ENCODE measurements around the gene CRTAC1. TPM values are rescaled to one million over a fixed set of nuclear protein-coding genes. Genes with fewer than 3 reads are reported as not detected.
"Not testable (repeated sequence)": the region's sequence is repeated elsewhere in the genome, so short reads cannot be mapped to it uniquely, and the experiment has no call there.

Gene CRTAC1
- total RNA-seq, 1 donor from 2014 or later, result 2.2 TPM

DNA sequence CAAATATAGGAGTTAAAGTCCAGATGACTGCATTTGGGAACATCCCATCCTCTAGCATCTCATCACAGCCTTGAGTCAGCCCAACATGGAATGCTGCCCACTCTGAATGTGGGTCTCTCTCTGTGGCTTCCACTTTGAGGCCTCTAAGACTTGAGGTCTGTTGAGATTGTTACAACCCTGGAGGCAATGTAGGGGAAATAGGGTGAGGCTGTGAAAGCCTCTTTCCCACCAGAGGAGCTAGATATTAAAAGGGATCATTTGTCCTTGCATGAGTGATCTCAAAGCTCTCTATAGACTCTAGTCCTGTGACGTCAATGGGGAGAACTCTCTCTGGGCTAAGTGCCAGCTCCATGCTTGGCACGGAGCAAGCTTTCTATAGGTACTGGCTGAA, 187.1 kb downstream of the CRTAC1 start:
- DNase-seq (ENCODE audit: low spot score), result peak; percentile 81

DNA sequence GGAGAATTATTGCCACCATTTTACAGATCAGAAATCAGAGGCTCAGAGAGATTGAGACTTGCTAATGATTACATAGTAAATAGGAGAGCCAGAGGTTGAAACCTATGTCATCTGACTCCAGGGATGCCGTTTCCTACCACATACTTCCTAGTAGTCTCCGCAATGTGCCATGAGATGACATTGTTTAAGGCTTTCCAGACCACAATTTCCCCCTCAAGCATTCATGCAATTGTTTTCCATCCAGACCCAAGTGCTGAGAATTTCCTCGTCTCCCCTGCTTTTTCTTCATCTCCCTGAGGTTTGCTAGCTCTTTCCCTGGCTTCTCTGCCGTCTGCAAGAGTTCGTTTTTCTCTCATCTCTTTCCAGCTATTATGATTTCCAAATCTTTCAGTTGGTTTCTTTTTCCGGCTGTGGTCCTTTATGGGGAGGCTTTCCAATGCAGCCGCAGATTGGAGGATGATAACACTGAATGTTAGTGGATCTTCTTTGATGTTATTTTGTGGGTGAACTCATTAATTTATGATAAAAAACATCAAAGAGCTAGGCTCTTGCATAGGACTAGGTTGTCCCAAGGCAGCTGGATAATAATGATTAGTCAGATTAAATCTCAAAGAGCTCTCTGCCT, 187.7 kb downstream of the CRTAC1 start:
- peak; percentile 72 for DNase-seq (ENCODE audit: low spot score)

DNA sequence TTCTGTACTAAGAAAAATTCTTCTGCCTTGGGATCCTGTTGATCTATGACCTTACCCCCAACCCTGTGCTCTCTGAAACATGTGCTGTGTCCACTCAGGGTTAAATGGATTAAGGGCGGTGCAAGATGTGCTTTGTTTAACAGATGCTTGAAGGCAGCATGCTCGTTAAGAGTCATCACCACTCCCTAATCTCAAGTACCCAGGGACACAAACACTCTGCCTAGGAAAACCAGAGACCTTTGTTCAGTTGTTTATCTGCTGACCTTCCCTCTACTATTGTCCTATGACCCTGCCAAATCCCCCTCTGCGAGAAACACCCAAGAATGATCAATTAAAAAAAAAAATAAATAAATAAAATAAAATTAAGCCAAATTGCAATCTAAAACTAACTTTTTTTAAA, 188.3 kb downstream of the CRTAC1 start:
- not testable (repeated sequence) for DNase-seq (ENCODE audit: low spot score)

DNA sequence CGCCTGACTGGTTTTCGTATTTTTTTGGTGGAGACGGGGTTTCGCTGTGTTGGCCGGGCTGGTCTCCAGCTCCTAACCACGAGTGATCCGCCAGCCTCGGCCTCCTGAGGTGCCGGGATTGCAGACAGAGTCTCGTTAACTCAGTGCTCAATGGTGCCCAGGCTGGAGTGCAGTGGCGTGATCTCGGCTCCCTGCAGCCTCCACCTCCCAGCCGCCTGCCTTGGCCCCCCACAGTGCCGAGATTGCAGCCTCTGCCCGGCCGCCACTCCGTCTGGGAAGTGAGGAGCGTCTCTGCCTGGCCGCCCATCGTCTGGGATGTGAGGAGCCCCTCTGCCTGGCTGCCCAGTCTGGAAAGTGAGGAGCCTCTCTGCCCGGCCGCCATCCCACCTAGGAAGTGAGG, 189.3 kb downstream of the CRTAC1 start:
- not testable (repeated sequence) for DNase-seq (ENCODE audit: low spot score)

DNA sequence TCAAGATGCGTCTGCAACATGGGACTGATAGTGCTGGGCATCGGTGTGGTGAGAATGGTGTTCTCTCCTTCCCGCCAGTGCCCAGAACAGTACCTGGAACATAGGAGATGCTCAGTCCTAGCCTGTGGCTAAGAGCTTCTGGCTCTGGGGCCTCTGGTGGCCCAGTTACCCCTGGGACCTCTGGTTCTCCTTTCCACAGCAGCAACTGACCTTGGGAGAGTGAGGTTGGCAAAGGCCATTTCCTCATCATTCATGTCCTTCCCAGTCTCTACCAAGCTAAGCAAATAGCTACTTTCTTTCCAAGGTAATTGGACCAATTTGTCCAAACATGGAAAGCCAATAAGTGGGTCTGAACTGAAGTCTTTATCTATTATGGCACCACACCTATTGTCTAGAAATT, 192.3 kb downstream of the CRTAC1 start:
- no peak for DNase-seq (ENCODE audit: low spot score)

DNA sequence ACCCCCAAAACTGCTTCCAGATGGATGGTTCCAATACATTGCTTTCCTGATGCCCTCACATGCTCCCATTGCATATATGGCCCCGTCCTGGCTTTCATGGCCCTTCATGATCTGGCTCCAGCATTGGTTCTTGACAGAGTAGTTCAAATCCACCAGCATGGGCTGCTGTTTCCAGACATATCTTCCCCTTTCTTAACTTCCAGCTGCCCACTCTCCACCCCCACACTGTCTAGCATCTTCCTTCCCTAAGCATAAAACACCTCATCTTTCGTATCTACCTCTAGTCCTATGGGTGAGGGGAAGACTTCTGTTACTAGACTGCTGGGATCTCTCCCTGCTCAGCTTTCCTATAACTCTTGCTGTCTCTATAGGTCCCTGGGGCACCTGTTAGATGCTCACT, 194.0 kb downstream of the CRTAC1 start:
- DNase-seq (ENCODE audit: low spot score), result no peak

DNA sequence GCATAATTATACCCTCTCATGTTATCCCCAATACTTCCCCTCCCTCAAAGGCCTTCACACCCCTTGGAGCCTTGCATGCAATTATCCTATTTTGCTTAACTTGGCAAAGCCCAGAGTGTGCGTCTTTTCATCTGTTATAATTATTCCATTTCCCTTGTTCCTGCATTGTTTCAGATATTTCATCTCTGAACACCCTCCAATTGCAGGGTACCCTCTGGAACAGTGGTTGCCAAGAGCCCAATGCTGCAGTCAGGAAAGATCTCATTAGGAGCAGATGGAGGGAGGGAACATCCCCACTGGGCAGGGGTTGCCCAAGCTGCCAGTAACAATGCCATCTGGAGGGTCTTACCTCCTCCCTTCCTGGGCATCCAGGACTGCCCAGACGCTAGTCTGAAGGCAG, 199.2 kb downstream of the CRTAC1 start:
- DNase-seq (ENCODE audit: low spot score), result no peak

DNA sequence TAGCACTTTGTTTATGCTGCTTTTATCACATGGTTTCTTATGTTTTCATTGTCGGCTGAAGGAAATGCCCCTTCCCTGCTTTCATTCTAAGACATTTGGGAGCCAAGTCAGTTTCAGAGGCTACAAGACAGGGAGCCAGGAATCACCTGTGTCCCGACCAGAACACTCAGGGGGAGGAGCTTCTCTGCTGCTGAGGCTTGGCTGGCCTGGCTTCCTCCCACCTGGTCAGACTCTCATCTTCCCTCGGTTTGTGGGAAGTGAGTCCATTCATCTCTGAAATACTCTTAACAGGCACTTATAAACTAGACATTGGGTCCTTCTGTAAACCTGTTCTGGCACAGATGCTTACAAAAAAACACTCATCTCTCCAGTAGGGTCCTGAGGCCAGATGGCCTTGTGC, 200.4 kb downstream of the CRTAC1 start:
- DNase-seq (ENCODE audit: low spot score), result no peak

DNA sequence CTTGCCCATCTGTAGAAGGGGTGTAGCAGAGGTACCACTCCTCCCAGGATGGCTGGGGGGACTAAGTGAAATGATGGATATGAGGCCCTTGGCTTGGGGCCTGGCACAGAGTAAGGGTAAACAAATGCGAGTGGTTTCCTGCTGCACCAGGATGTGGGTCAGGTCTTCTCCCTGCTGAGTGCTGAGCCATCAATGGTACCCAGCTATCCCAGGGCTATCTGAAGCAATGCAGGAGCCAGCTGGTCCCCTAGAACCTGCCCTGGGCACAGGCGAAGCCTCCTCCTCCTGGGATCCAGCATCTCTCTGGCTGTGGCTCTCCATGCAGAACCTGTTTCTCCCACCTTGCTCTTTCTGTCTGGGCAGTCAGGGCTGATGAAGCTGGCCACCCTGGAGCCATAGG, 201.7 kb downstream of the CRTAC1 start:
- DNase-seq (ENCODE audit: low spot score), result no peak

DNA sequence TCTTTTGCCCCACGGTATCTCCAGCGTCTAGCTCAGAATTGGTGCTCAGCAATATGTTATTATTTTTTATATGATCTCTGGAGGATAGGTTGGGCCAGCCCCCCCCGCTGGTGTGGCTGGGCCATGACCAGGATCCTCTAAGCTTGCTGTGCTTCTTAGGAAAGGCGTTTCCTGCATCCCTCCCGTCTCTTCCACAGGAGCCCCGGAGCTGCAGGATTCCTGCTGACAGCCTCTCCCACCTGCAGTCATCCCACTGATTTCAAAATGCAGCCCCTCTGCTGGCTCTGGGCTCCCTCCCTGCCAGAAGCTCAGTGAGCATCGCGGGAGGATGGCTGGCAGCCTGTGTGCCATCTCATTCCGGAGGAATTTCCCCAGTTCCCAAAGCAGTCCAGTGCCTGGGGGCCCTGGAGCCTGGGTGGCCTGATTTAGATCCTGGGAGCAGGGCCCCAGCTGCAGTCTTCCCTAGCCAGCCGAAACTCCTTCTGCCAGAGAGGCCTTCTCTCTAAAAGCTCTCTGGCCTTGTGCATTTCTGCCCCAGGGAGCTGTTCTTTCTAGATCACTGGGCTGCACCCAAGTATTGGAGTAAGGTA, 202.6 kb downstream of the CRTAC1 start:
- peak; percentile 23 for DNase-seq (ENCODE audit: low spot score)

DNA sequence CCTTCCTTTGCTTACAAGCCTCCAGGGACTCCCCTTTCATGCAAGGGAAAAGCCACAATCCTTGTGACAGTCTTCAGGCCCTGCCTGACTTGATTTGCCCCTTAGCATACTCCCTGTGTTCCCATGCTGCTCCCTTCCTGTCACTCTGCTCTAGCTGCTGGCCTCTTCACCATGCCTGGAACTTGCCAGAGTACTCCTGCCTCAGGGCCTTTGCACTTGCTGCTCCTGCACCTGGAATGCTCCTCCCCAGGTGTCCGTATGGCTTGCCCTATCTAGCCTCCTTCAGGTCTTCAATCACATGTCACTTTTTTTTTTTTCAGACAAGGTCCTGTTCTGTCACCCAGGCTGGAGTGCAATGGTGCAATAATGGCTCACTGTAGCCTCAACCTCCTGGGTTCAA, 203.5 kb downstream of the CRTAC1 start:
- no peak for DNase-seq (ENCODE audit: low spot score)

DNA sequence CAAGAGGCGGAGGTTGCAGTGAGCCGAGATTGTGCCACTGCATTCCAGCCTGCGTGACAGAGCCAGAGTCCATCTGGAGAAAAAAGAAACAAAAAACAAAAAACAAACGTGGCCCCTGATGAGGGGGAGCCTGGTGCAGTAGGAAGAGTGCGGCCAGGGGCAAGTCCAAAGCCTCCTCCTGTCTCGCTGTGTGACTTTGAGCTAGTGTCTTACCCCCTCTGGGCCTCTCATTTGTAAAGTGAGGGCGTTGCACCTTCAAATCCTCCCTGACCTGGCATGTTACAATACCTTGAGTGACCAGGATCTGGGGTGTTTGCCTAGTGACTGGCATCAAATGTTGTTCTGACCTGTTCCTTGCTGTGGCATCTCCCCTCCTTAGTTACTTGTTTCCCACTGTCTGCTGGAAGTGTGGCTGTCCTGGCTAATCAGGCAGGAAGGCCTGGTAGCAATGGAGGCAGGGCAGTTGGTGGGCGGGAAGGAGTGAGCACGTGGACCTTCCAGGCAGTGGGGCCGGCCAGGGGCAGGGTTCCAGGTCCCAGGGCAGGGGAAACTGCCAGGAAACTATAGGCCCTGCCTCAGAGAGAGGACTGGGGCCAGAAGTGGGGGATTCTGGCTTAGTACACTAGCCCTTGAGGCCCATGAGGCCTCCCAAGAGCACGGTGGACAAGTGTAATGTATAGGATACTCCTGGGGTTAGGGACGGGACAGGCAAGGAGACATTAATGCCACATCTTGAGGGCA, 205.2 kb downstream of the CRTAC1 start:
- no peak for DNase-seq (ENCODE audit: low spot score)

DNA sequence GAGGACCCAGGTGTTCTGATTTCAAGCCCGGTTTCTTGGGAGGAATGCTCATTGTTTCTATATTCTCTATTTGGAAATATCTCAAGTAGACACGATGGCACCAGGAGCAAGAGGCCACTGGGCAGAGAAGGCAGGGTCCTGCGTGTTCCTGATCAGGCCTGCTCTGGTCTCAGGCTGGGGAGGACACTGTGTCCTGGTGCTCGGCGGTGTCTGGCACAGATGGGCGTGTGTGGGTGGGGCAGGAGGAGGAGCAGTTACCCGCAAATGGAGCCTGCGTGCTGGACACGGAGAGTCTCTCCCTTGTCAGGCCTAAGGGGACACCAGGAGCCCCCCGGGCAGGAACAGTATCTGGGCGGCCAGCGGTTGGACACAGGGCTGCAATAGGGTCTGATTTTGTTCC, 206.7 kb downstream of the CRTAC1 start:
- no peak for DNase-seq (ENCODE audit: low spot score)

DNA sequence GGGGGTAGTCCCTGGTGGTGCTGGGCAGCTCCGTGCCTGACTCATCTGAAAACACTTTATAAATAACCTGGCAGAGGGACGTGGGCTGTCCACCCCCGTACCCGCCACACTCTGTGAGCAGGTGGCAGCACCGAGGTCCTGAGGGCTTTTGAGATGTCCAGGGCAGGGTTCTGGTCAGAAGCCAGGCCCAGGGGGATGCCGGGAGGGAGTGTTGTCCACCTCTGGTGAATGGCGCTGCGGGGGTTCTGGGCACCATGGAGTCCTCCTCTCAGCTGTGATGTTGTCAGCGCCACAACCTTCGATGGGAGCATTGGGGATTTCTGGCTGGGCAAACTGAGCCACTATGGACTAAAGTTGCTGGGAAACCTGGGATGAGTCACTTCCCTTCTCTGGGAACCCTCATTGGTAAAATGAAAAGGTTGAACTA, 208.1 kb downstream of the CRTAC1 start:
- DNase-seq (ENCODE audit: low spot score), result no peak

DNA sequence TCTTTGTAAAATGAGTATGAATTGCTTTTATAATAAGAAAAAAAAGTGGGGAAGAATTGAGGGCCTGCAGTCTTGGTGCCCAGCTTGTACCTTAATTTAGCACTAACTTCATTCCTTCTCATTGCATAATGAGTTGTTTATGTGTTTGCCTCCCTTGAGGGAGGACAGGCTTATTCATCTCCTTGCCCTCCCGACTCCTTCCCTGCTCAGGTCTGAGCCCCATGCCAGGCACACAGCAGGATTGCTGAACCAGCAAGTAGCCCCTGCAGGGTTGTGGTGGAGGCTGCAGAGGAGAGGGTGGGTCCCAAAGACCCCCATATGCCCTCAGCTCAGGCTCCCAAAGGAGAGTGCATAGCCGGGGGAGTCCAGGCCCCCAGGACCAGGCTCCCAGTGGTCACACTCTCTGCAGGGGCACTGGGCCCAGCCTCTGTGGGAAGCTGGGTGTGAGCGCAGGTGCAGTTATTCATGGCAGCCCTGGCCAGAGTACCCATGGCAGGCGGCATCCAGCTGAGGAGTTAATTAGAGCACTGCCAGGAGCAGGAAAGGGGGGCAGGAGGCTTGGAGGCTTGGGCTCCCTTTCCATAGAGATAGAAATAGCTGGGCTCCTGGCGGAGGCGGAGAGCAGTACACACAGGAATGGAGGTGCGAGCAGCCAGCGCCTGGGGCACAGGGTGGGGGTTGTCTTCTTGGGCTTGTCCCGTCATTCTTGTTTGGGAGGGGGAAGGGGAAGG, 208.9 kb downstream of the CRTAC1 start:
- DNase-seq (ENCODE audit: low spot score), result no peak

DNA sequence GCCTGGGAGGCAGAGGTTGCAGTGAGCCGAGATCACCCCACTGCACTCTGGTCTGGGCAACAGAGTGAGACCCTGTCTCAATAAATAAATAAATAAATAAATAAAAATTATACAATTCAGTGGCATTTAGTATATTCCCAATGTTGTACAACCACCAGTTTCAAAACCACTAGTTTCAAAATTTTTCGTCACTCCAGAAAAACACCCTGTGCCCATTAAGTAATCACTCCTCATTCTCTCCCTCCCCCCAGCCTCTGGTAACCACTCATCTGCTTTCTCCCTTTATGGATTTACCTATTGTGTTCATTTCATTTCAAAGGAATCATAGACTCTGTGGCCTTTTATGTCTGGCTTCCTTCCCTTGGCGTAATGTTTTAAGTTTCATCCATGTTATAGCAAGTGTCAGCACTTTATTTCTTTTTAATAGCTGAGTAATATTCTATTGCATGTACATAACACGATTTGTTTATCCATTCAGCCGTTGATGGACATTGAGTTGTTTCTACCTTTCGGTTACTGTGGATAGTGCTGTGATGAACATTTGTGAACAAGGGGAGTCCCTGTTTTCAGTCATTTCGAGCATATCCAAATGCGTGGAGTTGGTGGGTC, 210.2 kb downstream of the CRTAC1 start:
- DNase-seq (ENCODE audit: low spot score), result no peak

DNA sequence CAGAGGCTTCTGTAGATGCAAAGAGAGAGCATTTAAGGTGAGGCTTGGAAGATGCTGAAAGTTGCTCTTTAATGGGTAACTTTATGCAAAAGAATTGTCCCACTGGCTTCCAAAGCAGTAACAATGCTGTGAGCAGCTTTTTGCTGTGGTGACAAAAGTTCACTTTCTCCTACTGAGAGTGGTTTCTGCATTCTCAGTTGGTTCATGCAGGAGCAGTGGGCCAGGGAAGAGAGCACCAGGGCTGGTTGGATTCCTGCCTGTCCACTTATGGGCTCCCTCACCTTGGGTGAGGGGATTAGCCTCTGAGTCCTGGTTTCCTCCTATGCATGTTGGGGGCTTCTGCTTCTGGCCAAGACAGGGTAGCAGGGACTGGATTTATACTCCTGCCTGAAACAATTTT, 211.8 kb downstream of the CRTAC1 start:
- DNase-seq (ENCODE audit: low spot score), result no peak

DNA sequence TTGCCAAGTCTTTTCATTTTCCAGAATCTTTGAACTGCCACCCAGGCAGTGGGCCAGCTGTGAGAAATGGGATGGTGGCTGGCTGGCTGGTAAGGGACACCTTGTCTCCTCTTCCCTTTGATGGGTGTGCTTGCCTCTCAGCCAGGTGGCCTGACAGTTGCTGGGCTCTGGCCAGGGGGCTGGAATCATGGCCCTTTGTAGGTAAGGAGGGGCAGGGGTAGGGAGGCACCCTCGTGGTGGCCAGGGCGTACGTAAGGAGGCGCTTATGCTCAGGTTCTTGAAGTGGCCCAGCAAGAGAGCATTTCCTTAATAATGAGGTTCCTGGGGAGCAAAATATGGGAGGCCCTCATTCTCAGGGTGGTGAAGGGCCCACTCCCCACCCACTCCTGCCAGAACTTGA, 213.8 kb downstream of the CRTAC1 start:
- DNase-seq (ENCODE audit: low spot score), result no peak

All from umbilical cord (tissue), 2 donors.